ENCODE results near the gene CINP.
A peak's percentile ranks its signal among the peaks of the same experiment; 100 is the strongest.
"Not testable (repeated sequence)": the region's sequence is repeated elsewhere in the genome, so short reads cannot be mapped to it uniquely, and the experiment has no call there.

Gene CINP

GRCh38 chr14:102319351-102320032, 43.2 kb downstream of the CINP start, which contains the start of gene ZNF839:
Gene ZNF839 (plus strand): TSS chr14:102319746. CDS start chr14:102319766, 20 bp downstream.
- peak; percentile 7 for DNase-seq

GRCh38 chr14:102318781-102319276, 43.9 kb downstream of the CINP start:
- DNase-seq = no peak

- DNase-seq = no peak
These were observed 45.0 kb downstream of the CINP start for GRCh38 chr14:102317564-102318248.

GRCh38 chr14:102316743-102317563, 45.7 kb downstream of the CINP start:
- DNase-seq = peak; percentile 34

GRCh38 chr14:102316338-102316742, 46.4 kb downstream of the CINP start:
- DNase-seq = no peak

GRCh38 chr14:102315121-102315520, 47.6 kb downstream of the CINP start:
- DNase-seq = no peak

GRCh38 chr14:102314242-102315011, 48.3 kb downstream of the CINP start:
- no peak for DNase-seq

- peak; percentile 49 for DNase-seq
These were observed 57.8 kb downstream of the CINP start, which contains the start of gene MOK for GRCh38 chr14:102304611-102305506. Gene MOK (minus strand): TSS chr14:102305164. CDS start chr14:102304968, 196 bp downstream.

- DNase-seq = no peak
These were observed 59.0 kb downstream of the CINP start for GRCh38 chr14:102303664-102304063.

- not testable (repeated sequence) for DNase-seq
These were observed 64.2 kb downstream of the CINP start for GRCh38 chr14:102298303-102299070.
